ENCODE measurements around the gene FLAD1.
A peak's percentile ranks its signal among the peaks of the same experiment; 100 is the strongest.
"Not testable (repeated sequence)": the region's sequence is repeated elsewhere in the genome, so short reads cannot be mapped to it uniquely, and the experiment has no call there.

Gene FLAD1

GRCh38 chr1:154972517-154973343 is 10.4 kb upstream of the FLAD1 start:
- no peak for DNase-seq (ENCODE audit: low spot score)
- TF ChIP-seq, protein P1, sequence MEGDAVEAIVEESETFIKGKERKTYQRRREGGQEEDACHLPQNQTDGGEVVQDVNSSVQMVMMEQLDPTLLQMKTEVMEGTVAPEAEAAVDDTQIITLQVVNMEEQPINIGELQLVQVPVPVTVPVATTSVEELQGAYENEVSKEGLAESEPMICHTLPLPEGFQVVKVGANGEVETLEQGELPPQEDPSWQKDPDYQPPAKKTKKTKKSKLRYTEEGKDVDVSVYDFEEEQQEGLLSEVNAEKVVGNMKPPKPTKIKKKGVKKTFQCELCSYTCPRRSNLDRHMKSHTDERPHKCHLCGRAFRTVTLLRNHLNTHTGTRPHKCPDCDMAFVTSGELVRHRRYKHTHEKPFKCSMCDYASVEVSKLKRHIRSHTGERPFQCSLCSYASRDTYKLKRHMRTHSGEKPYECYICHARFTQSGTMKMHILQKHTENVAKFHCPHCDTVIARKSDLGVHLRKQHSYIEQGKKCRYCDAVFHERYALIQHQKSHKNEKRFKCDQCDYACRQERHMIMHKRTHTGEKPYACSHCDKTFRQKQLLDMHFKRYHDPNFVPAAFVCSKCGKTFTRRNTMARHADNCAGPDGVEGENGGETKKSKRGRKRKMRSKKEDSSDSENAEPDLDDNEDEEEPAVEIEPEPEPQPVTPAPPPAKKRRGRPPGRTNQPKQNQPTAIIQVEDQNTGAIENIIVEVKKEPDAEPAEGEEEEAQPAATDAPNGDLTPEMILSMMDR (IDR thresholded peaks at IDR 0.05; ENCODE audit: extremely low read depth, insufficient read depth, missing control alignments): no peak
- in situ Hi-C loops (cut with MboI; ENCODE audit: low pct_unique_long_range_greater_than_20kb, low sequenced_read_pairs, unreplicated experiment): no loop called here

DNA sequence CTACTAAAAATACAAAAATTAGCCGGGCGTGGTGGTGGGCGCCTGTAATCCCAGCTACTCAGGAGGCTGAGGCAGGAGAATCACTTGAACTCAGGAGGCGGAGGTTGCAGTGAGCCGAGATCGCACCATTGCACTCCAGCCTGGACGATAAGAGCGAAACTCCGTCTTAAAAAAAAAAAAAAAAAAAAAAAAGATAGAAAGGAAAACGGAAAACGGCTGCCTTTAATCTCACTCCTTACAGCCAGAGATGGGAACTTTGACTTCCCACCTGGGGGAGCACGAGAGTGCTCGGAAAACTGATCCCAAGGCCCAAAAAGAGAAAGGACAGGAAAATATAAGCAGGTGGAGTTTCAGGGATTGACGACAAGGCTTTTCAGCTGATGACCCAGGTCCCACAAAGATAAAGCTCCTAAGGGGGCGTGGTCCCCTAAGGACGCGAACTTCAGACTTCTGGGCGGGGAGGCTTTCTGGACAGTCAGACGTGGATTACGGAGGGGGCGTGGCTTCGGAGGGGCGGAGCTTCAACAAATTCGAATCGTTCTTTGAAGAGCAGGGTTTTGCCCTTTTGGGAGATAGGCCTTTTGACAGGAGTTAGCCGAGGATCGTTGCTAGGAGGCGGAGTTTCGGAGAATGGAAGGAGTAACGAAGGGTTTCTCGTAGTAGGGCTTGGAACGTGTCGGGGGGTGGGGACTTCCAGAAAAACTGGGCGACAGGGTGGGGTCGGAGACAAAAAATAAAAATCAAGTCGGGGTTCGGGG is 9.6 kb upstream of the FLAD1 start:
- peak; percentile 90 for DNase-seq (ENCODE audit: low spot score)
- in situ Hi-C loops (cut with MboI; ENCODE audit: low pct_unique_long_range_greater_than_20kb, low sequenced_read_pairs, unreplicated experiment): no loop called here
- TF ChIP-seq, protein P1 (IDR thresholded peaks at IDR 0.05; ENCODE audit: extremely low read depth, insufficient read depth, missing control alignments): no peak

DNA sequence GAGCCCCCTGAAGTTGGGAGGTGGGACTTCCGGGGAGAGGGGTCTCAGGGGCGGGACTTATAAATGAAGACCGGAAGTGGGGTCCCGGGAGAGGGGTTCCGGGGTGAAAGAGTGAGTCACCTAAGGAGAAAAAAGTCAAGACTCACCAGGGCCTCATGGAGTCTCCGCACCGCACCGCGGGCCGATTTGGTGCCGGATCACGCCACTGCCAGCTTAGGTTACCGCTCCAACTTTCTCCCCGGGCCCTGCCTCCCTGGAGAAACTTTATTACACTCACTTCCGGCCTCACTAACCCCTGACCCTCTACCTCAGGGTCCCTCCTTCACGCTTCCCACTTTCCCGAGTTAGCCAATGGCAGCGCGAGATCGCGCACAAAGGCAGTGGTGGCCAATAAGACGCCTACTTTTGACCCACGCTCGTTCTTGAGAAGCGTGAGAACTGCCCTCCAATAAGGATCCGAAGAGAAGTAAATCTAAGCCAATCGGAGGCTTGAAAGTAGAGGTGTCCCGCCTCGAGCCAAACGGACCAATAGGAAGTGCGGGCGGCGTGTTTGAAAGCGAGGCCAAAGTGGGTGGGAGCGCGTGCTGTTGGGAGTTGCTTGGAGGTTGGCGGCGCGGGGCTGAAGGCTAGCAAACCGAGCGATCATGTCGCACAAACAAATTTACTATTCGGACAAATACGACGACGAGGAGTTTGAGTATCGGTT is 8.9 kb upstream of the FLAD1 start, which contains the start of gene CKS1B:
Gene CKS1B (plus strand): TSS at position 580 of the 706 bp plus-strand sequence. CDS start 65 bp downstream, at position 645.
- in situ Hi-C loops (cut with MboI; ENCODE audit: low pct_unique_long_range_greater_than_20kb, low sequenced_read_pairs, unreplicated experiment): no loop called here
- peak; percentile 95 for DNase-seq (ENCODE audit: low spot score)
- TF ChIP-seq, protein P1 (IDR thresholded peaks at IDR 0.05; ENCODE audit: extremely low read depth, insufficient read depth, missing control alignments): no peak

DNA sequence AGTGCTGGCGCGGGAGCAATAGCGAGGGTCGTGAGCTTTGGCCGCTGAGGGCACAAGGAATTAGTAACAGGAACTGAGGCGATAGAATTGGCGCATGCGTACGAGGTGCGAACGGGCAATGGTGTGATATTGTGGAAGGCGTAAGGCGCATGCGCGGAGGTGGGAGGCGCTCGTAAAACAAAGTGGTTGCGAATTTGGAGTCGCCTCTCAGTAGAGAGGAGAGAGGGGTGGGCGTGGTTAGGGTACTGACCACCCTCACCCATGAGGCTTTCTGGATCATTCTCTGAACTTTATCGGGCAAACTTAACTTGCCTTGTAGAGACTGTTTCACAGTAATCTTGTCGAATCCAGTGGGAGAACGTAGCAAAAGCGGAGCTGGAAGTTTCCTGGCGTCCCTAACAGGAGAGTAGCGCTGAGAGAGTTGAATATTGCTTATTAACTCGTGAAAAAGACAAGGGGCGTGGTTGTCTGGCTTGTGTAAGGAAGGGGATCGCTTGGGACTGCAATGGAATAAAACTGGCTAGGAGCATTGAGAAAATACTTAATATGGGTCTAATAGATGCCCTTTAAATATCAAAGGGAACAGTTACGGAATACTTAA is 8.2 kb upstream of the FLAD1 start:
- TF ChIP-seq, protein P1 (IDR thresholded peaks at IDR 0.05; ENCODE audit: extremely low read depth, insufficient read depth, missing control alignments): no peak
- in situ Hi-C loops (cut with MboI; ENCODE audit: low pct_unique_long_range_greater_than_20kb, low sequenced_read_pairs, unreplicated experiment): no loop called here
- DNase-seq (ENCODE audit: low spot score): peak; percentile 89

DNA sequence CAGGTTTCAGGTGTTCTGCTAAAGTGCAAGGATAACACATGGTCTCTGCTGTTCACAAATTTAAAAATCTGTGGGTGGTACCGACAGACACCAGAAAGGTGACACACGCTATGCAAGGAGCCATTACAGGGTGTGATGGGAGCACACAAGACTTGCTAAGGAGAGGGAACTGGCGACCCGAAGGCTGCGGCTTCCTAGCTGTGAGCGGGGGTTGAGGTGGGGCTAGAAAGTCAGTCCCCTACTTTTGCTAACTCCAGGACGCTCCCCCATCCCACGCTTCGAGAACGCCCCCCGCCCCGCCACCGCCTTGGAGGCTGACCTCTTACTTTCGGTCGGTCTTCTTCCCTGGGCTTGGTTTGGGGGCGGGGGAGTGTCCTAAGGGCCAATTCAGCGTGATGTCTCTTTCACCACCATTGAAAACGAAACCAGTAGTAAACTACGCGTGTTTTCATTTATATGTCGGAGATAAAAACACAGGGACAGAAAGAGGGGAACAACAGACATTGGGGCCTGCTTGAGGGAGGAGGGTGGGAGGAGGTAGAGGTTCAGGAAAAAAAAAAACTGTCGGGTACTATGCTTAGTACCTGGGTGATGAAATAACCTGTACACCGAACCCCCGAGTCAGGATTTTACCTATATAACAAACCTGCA is 7.6 kb upstream of the FLAD1 start:
- DNase-seq (ENCODE audit: low spot score): peak; percentile 55
- TF ChIP-seq, protein P1 (IDR thresholded peaks at IDR 0.05; ENCODE audit: extremely low read depth, insufficient read depth, missing control alignments): no peak
- in situ Hi-C loops (cut with MboI; ENCODE audit: low pct_unique_long_range_greater_than_20kb, low sequenced_read_pairs, unreplicated experiment): no loop called here

GRCh38 chr1:154977762-154978161 is 5.4 kb upstream of the FLAD1 start:
- in situ Hi-C loops (cut with MboI; ENCODE audit: low pct_unique_long_range_greater_than_20kb, low sequenced_read_pairs, unreplicated experiment); DNase-seq (ENCODE audit: low spot score): not testable (repeated sequence)

All from GM13977 (cell line).